A549 (cell line): Measurements from ENCODE around the gene PFN3.

ENCODE experiments used
- CEBPB ChIP-seq, 2 experiments: fragments of >200 bp in 1 of 2; sonication (Bioruptor Twin) in 1 of 2; formaldehyde crosslinking in 1 of 2; IDR thresholded peaks; 2 replicates each; pipeline ENCODE4 v1.6.1; 2012 to 2016
- CHD2 ChIP-seq: fragments of 150-350 bp; IDR thresholded peaks from 2 replicates; pipeline ENCODE4 v1.6.1; 2014; ENCODE audit warnings: low read length; ENCODE audit not compliant: partially characterized antibody
- KDM5A ChIP-seq: fragments of 200-600 bp; sonication (generic); IDR thresholded peaks from 2 replicates; pipeline ENCODE4 v1.6.1; 2016; ENCODE audit warnings: antibody characterized with exemption, mild to moderate bottlenecking
- MAFK ChIP-seq: fragments of 450-650 bp; IDR thresholded peaks from 2 replicates; pipeline ENCODE4 v1.6.1; 2014; ENCODE audit not compliant: partially characterized antibody
- NR3C1 ChIP-seq: fragments of >200 bp; sonication (Bioruptor Twin); formaldehyde crosslinking; IDR thresholded peaks from 3 replicates; pipeline ENCODE4 v1.6.1; 2017
- POLR2A ChIP-seq: IDR thresholded peaks from 2 replicates; pipeline ENCODE4 v1.6.1; 2012; ENCODE audit warnings: mild to moderate bottlenecking, low read length
- RAD21 ChIP-seq, 2 experiments: fragments of >200 bp in 1 of 2; sonication (Bioruptor Twin) in 1 of 2; formaldehyde crosslinking in 1 of 2; IDR thresholded peaks in 1 of 2; conservative IDR thresholded peaks in 1 of 2; 2 replicates in 1 of 2; 3 replicates in 1 of 2; pipeline ENCODE4 v1.6.1; 2012 to 2018; ENCODE audit warnings: inconsistent platforms in 1 of 2
- TP53 ChIP-seq: fragments of 250-450 bp; sonication (Bioruptor Pico); IDR thresholded peaks from 2 replicates; pipeline ENCODE4 v1.5.0; 2021; ENCODE audit warnings: mild to moderate bottlenecking, moderate library complexity
- ZC3H11A ChIP-seq: fragments of 450-650 bp; IDR thresholded peaks from 2 replicates; pipeline ENCODE4 v1.6.1; 2014; ENCODE audit warnings: antibody characterized with exemption, mild to moderate bottlenecking
- ZFP36 ChIP-seq: fragments of 450-650 bp; IDR thresholded peaks from 2 replicates; pipeline ENCODE4 v1.6.1; 2014; ENCODE audit warnings: borderline replicate concordance; ENCODE audit not compliant: partially characterized antibody
- TF ChIP-seq, protein P1 (sequence below): fragments of >200 bp; sonication (Bioruptor Twin); formaldehyde crosslinking; IDR thresholded peaks from 3 replicates; pipeline ENCODE4 v1.5.1; 2016
- TF ChIP-seq, protein P2 (sequence below): IDR thresholded peaks from 2 replicates; pipeline ENCODE4 v1.6.1; 2012
- TF ChIP-seq, protein P3 (sequence below): IDR thresholded peaks from 2 replicates; pipeline ENCODE4 v1.6.1; 2012
- TF ChIP-seq, protein P4 (sequence below): fragments of 450-650 bp; IDR thresholded peaks from 2 replicates; pipeline ENCODE4 v1.6.1; 2014; ENCODE audit warnings: antibody characterized with exemption

DNA sequence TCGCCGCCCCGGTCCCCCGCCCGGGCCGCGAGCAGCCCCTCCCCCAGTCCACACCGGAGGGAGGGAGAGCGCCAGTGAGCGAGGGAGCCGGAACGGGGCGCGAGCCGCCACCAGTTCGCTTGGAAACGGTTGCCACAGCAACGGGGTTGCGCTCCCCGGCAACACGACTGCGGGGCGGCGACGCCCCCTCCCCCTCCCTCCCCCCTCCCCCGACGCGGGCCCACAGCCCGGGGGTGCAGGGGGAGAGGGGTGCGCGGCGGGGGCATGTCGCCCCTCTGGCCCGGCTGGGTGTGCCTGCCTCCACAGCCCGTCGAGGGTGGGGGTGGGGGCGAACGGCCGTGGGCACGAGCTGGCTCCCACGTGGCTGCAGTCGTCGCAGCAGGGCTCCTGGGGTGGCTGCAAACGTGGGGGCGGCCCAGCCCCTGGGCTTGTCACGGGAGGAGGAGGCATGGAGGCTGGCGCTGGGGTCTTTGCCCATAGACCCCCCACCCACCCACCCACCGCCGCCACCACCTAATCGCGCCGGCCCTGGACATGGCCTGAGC lies 46.7 kb upstream of the PFN3 start:
- TF ChIP-seq POLR2A (no peak; the same call in none of the 2 replicates), ZFP36 (no peak), CHD2 (no peak), CEBPB (IDR thresholded peaks at IDR 0.05) (no peak), RAD21 (conservative IDR thresholded peaks at IDR 0.05 in 1 of 2, IDR thresholded peaks at IDR 0.05 in 1 of 2) (no peak), KDM5A (no peak), MAFK (no peak), NR3C1 (no peak), ZC3H11A (no peak), TP53 (CRISPR knock-in tag) (no peak)
- TF ChIP-seq, protein P1, sequence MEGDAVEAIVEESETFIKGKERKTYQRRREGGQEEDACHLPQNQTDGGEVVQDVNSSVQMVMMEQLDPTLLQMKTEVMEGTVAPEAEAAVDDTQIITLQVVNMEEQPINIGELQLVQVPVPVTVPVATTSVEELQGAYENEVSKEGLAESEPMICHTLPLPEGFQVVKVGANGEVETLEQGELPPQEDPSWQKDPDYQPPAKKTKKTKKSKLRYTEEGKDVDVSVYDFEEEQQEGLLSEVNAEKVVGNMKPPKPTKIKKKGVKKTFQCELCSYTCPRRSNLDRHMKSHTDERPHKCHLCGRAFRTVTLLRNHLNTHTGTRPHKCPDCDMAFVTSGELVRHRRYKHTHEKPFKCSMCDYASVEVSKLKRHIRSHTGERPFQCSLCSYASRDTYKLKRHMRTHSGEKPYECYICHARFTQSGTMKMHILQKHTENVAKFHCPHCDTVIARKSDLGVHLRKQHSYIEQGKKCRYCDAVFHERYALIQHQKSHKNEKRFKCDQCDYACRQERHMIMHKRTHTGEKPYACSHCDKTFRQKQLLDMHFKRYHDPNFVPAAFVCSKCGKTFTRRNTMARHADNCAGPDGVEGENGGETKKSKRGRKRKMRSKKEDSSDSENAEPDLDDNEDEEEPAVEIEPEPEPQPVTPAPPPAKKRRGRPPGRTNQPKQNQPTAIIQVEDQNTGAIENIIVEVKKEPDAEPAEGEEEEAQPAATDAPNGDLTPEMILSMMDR = no peak
- TF ChIP-seq, protein P2, sequence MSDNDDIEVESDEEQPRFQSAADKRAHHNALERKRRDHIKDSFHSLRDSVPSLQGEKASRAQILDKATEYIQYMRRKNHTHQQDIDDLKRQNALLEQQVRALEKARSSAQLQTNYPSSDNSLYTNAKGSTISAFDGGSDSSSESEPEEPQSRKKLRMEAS = no peak; the same call in none of the 2 replicates
- TF ChIP-seq, protein P3, sequence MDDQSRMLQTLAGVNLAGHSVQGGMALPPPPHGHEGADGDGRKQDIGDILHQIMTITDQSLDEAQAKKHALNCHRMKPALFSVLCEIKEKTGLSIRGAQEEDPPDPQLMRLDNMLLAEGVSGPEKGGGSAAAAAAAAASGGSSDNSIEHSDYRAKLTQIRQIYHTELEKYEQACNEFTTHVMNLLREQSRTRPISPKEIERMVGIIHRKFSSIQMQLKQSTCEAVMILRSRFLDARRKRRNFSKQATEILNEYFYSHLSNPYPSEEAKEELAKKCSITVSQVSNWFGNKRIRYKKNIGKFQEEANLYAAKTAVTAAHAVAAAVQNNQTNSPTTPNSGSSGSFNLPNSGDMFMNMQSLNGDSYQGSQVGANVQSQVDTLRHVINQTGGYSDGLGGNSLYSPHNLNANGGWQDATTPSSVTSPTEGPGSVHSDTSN = no peak
- TF ChIP-seq, protein P4, sequence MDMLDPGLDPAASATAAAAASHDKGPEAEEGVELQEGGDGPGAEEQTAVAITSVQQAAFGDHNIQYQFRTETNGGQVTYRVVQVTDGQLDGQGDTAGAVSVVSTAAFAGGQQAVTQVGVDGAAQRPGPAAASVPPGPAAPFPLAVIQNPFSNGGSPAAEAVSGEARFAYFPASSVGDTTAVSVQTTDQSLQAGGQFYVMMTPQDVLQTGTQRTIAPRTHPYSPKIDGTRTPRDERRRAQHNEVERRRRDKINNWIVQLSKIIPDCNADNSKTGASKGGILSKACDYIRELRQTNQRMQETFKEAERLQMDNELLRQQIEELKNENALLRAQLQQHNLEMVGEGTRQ = no peak
